Colonic mucosa (tissue), 4 donors: ENCODE measurements around the gene TSPAN5. TPM values are rescaled to one million over a fixed set of nuclear protein-coding genes. Genes with fewer than 3 reads are reported as not detected.

Experiments used
- DNase-seq: peaks from one replicate; pipeline ENCODE4 v3.0.0-alpha.2; 2020
- H3K27ac ChIP-seq: fragments of 200-600 bp; one replicate; pipeline ENCODE4 v1.8.0; 2021
- H3K27me3 ChIP-seq: fragments of 200-600 bp; one replicate; pipeline ENCODE4 v1.8.0; 2021
- H3K36me3 ChIP-seq: fragments of 200-600 bp; one replicate; pipeline ENCODE4 v1.8.0; 2021
- H3K4me1 ChIP-seq: fragments of 200-600 bp; one replicate; pipeline ENCODE4 v1.8.0; 2021; ENCODE audit warnings: mild to moderate bottlenecking
- H3K4me3 ChIP-seq: fragments of 200-600 bp; one replicate; pipeline ENCODE4 v1.8.0; 2021
- H3K9ac ChIP-seq, 2 donors: one replicate each; pipeline ENCODE4 v1.7.0; 2013; ENCODE audit warnings: control low read depth in 2 of 2, low read depth in 2 of 2, low read length in 2 of 2
- H3K9me3 ChIP-seq: fragments of 200-600 bp; one replicate; pipeline ENCODE4 v1.8.0; 2021
- CTCF ChIP-seq: fragments of 200-600 bp; IDR thresholded peaks from one replicate; pipeline ENCODE4 v1.8.0; 2022; ENCODE audit warnings: antibody characterized with exemption, mild to moderate bottlenecking
- intact Hi-C: fragments of 100-400 bp; cut with DNase I; formaldehyde crosslinking; loops from one replicate; pipeline ENCODE4 v1.14.1; 2022
- total RNA-seq, 2 donors: library from RNA; stranded (reverse); fragmentation: NEBNext Ultra II Directional in 1 of 2; extraction: Animal tissue kit (Norgen Biotek cat#: 25700) in 1 of 2; gene quantifications; one replicate each; pipeline ENCODE4 v1.2.1, GENCODE V29; 2021
- donor health status: healthy.
- donor health status: DM: no; HTN: no; CAD: no.
- donor health status: DM: no; HTN: no; CAD: no.

The TSPAN5 gene
- total RNA-seq, 2 donors from 2014 or later, result 5.3 to 5.6 TPM

- intact Hi-C loops, result no loop called here
- H3K4me1 ChIP-seq, result no peaks in the 10 kb centered on the region
- no peaks in the 10 kb centered on the region for H3K27me3 ChIP-seq
- H3K36me3 ChIP-seq, result no peaks in the 10 kb centered on the region
- no peak for TF ChIP-seq CTCF
- H3K9me3 ChIP-seq, result no peaks in the 10 kb centered on the region
- H3K9ac ChIP-seq, result no peak overlapping the region
- no peak overlapping the region for H3K27ac ChIP-seq
- no peak for DNase-seq
- H3K4me3 ChIP-seq, result no peak overlapping the region
These were observed 147.5 kb downstream of the TSPAN5 start for GRCh38 chr4:98510757-98511517.

- H3K4me1 ChIP-seq, result no peaks in the 10 kb centered on the region
- H3K27ac ChIP-seq, result no peak overlapping the region
- intact Hi-C loops, result no loop called here
- no peaks in the 10 kb centered on the region for H3K27me3 ChIP-seq
- TF ChIP-seq CTCF, result no peak
- no peak for DNase-seq
- H3K9ac ChIP-seq, result no peak overlapping the region
- no peak overlapping the region for H3K4me3 ChIP-seq
- no peaks in the 10 kb centered on the region for H3K9me3 ChIP-seq
- H3K36me3 ChIP-seq, result no peaks in the 10 kb centered on the region
These were observed 148.1 kb downstream of the TSPAN5 start for GRCh38 chr4:98510340-98510739.

- Histone ChIP-seq H3K36me3 (no peaks in the 10 kb centered on the region), H3K9me3 (no peaks in the 10 kb centered on the region), H3K4me1 (no peaks in the 10 kb centered on the region), H3K27me3 (no peaks in the 10 kb centered on the region), H3K9ac (no peak overlapping the region), H3K27ac (no peak overlapping the region), H3K4me3 (no peak overlapping the region)
- intact Hi-C loops, result no loop called here
- no peak for DNase-seq
- no peak for TF ChIP-seq CTCF
These were observed 148.7 kb downstream of the TSPAN5 start for GRCh38 chr4:98509721-98510120.

- H3K9ac ChIP-seq, result no peak overlapping the region
- no peaks in the 10 kb centered on the region for H3K9me3 ChIP-seq
- intact Hi-C loops, result no loop called here
- DNase-seq, result no peak
- no peaks in the 10 kb centered on the region for H3K36me3 ChIP-seq
- no peak overlapping the region for H3K4me3 ChIP-seq
- no peak for TF ChIP-seq CTCF
- no peak overlapping the region for H3K27ac ChIP-seq
- no peaks in the 10 kb centered on the region for H3K27me3 ChIP-seq
- H3K4me1 ChIP-seq, result no peaks in the 10 kb centered on the region
These were observed 149.4 kb downstream of the TSPAN5 start for GRCh38 chr4:98508829-98509598.

- intact Hi-C loops, result no loop called here
- TF ChIP-seq CTCF, result no peak
These were observed 150.2 kb downstream of the TSPAN5 start for GRCh38 chr4:98508248-98508647.

More at GRCh38 chr4:98508248-98508647, 150.2 kb downstream of the TSPAN5 start:
- Histone ChIP-seq H3K9me3 (no peaks in the 10 kb centered on the region), H3K27ac (no peak overlapping the region), H3K27me3 (no peaks in the 10 kb centered on the region), H3K9ac (no peak overlapping the region), H3K36me3 (no peaks in the 10 kb centered on the region), H3K4me3 (no peak overlapping the region), H3K4me1 (no peaks in the 10 kb centered on the region)
- no peak for DNase-seq
